ENCODE results near the gene RAI14.

RAI14 gene

GRCh38 chr5:34656001-34656699 lies at the start of gene RAI14:
RAI14 (plus strand) TSS chr5:34656328; CDS start chr5:34686920, 30,592 bp downstream.
- DNase-seq = peak in 1 of 2 donors; percentile 17

- no peak for DNase-seq
Measured at GRCh38 chr5:34608368-34608767, 47.8 kb upstream of the RAI14 start.

- no peak for DNase-seq
Measured at GRCh38 chr5:34608859-34609648, 47.1 kb upstream of the RAI14 start.

- DNase-seq = no peak
Measured at GRCh38 chr5:34609951-34610441, 46.1 kb upstream of the RAI14 start.

- DNase-seq = no peak
Measured at GRCh38 chr5:34610546-34610945, 45.6 kb upstream of the RAI14 start.

GRCh38 chr5:34611464-34612415 lies 44.4 kb upstream of the RAI14 start:
- no peak for DNase-seq

GRCh38 chr5:34616651-34617050 lies 39.5 kb upstream of the RAI14 start:
- DNase-seq = no peak

- no peak for DNase-seq
Measured at GRCh38 chr5:34618371-34619065, 37.6 kb upstream of the RAI14 start.

- no peak for DNase-seq
Measured at GRCh38 chr5:34620185-34620584, 35.9 kb upstream of the RAI14 start.

GRCh38 chr5:34621277-34622097 lies 34.6 kb upstream of the RAI14 start:
- DNase-seq = no peak

GRCh38 chr5:34622098-34622400 lies 34.1 kb upstream of the RAI14 start:
- no peak for DNase-seq

- DNase-seq = no peak
Measured at GRCh38 chr5:34624691-34625090, 31.4 kb upstream of the RAI14 start.

- no peak for DNase-seq
Measured at GRCh38 chr5:34625246-34625645, 30.9 kb upstream of the RAI14 start.

- DNase-seq = no peak
Measured at GRCh38 chr5:34626036-34626435, 30.1 kb upstream of the RAI14 start.

- no peak for DNase-seq
Measured at GRCh38 chr5:34626751-34627150, 29.4 kb upstream of the RAI14 start.

- DNase-seq = no peak
Measured at GRCh38 chr5:34627794-34628193, 28.3 kb upstream of the RAI14 start.

GRCh38 chr5:34628373-34628772 lies 27.8 kb upstream of the RAI14 start:
- no peak for DNase-seq

GRCh38 chr5:34630596-34630995 lies 25.5 kb upstream of the RAI14 start:
- no peak for DNase-seq

- no peak for DNase-seq
Measured at GRCh38 chr5:34632807-34633422, 23.2 kb upstream of the RAI14 start.

- no peak for DNase-seq
Measured at GRCh38 chr5:34639852-34640626, 16.1 kb upstream of the RAI14 start.

Data from stimulated activated CD4-positive, alpha-beta T cell treated with anti-CD3 and anti-CD28 coated beads, Interleukin-2, amount 100 ng/mL, for 48 hours (primary cell).